GM12878 (cell line): ENCODE data around the gene EMC1. TPM values are rescaled to one million over a fixed set of nuclear protein-coding genes. Genes with fewer than 3 reads are reported as not detected.
"Not testable (repeated sequence)": the region's sequence is repeated elsewhere in the genome, so short reads cannot be mapped to it uniquely, and the experiment has no call there.

ENCODE experiments used
- ATAC-seq: fragments of 200-7000 bp; cut with Tn5 transposase; 3 replicates; pipeline ENCODE4 v1.9.1; 2020; ENCODE audit warnings: mild to moderate bottlenecking, moderate library complexity
- BruUV-seq: library from RNA; stranded (reverse); fragments of 400-500 nt; replicated peaks from 2 replicates; lab custom pipeline; 2021; lab: Mats Ljungman, UMichigan
- CTCF ChIA-PET: fragments of 300-600 bp; sonication (Branson Sonifier 250); formaldehyde crosslinking; extraction: SDS; loops from one replicate; lab custom pipeline; 2021; ENCODE audit warnings: inconsistent platforms; lab: Yijun Ruan, JAX
- POLR2A ChIA-PET: fragments of 350-600 bp; formaldehyde crosslinking; extraction: SDS; loops from one replicate; lab custom pipeline; 2021; ENCODE audit warnings: inconsistent platforms; lab: Charles Lee
- RAD21 ChIA-PET: fragments of 300-600 bp; sonication (Branson Sonifier 250); formaldehyde crosslinking; loops from one replicate; lab custom pipeline; 2023; ENCODE audit warnings: antibody characterized with exemption; ENCODE audit not compliant: unreplicated experiment; lab: Charles Lee
- SMC1A ChIA-PET: fragments of 300-600 bp; sonication (Branson Sonifier 250); formaldehyde crosslinking; loops from one replicate; lab custom pipeline; 2023; ENCODE audit not compliant: unreplicated experiment, uncharacterized antibody; lab: Charles Lee
- DNase-seq: peaks from one replicate; pipeline ENCODE4 v3.0.0-alpha.2; 2011; ENCODE audit warnings: low read depth, low spot score
- FAIRE-seq: peaks from 3 replicates; lab custom pipeline; 2011; peaks lifted over from hg19 to GRCh38; lab: Jason Lieb, UNC
- H2AFZ ChIP-seq: 2 replicates; pipeline ENCODE4 v1.6.0; 2011; ENCODE audit warnings: low read depth, low read length, control low read depth; ENCODE audit not compliant: control insufficient read depth
- H3K27ac ChIP-seq: 2 replicates; pipeline ENCODE4 v1.5.1; 2011; ENCODE audit warnings: control low read depth; ENCODE audit not compliant: control insufficient read depth, insufficient read depth
- H3K27me3 ChIP-seq, 2 experiments: replicated peaks in 1 of 2; 2 replicates each; pipeline versions ENCODE4 v1.6.0 to v1.6.1; 2011; ENCODE audit warnings: low read length in 1 of 2; ENCODE audit not compliant: control insufficient read depth in 2 of 2, insufficient read depth in 2 of 2
- H3K36me3 ChIP-seq, 2 experiments: 2 replicates each; pipeline ENCODE4 v1.5.1; 2011; ENCODE audit warnings: low read length in 1 of 2; ENCODE audit not compliant: control insufficient read depth in 2 of 2, insufficient read depth in 2 of 2
- H3K4me1 ChIP-seq: 2 replicates; pipeline ENCODE4 v1.6.1; 2011; ENCODE audit warnings: mild to moderate bottlenecking, low read length, moderate library complexity, mixed read lengths; ENCODE audit not compliant: control insufficient read depth, insufficient read depth
- H3K4me2 ChIP-seq: 2 replicates; pipeline ENCODE4 v1.6.0; 2011; ENCODE audit warnings: control low read depth; ENCODE audit not compliant: control insufficient read depth, insufficient read depth
- H3K4me3 ChIP-seq: fragments of 200-600 bp; sonication (generic); 2 replicates; pipeline ENCODE4 v1.5.1; 2016
- H3K79me2 ChIP-seq: 2 replicates; pipeline ENCODE4 v1.6.0; 2011; ENCODE audit warnings: low read length; ENCODE audit not compliant: control insufficient read depth, insufficient read depth
- H3K9ac ChIP-seq: 2 replicates; pipeline ENCODE4 v1.8.0; 2011; ENCODE audit warnings: low read length, control low read depth, mixed read lengths; ENCODE audit not compliant: control insufficient read depth, insufficient read depth
- H3K9me3 ChIP-seq: replicated peaks from 3 replicates; pipeline ENCODE4 v1.5.1; 2011; ENCODE audit warnings: mild to moderate bottlenecking, low read length; ENCODE audit not compliant: control insufficient read depth, insufficient read depth
- H4K20me1 ChIP-seq: 2 replicates; pipeline ENCODE4 v1.6.0; 2011; ENCODE audit not compliant: control insufficient read depth, insufficient read depth
- BCLAF1 ChIP-seq: fragments of 450-650 bp; IDR thresholded peaks from 2 replicates; pipeline ENCODE4 v1.6.1; 2017; ENCODE audit warnings: antibody characterized with exemption, mild to moderate bottlenecking, moderate library complexity
- FOXM1 ChIP-seq: IDR thresholded peaks from 2 replicates; pipeline ENCODE4 v1.6.1; 2012; ENCODE audit warnings: low read depth, mild to moderate bottlenecking, inconsistent platforms, low read length, moderate library complexity
- NFYA ChIP-seq: IDR thresholded peaks from 2 replicates; pipeline ENCODE4 v1.6.1; 2011; ENCODE audit warnings: low read depth, mild to moderate bottlenecking, low read length, improper control_type of control experiment, borderline replicate concordance
- RAD21 ChIP-seq: IDR thresholded peaks from 2 replicates; pipeline ENCODE4 v1.6.1; 2011; ENCODE audit warnings: mild to moderate bottlenecking, low read depth, low read length, moderate library complexity; ENCODE audit not compliant: insufficient read depth
- STAT3 ChIP-seq: IDR thresholded peaks from 2 replicates; pipeline ENCODE4 v1.6.1; 2011; ENCODE audit warnings: low read depth, low read length, improper control_type of control experiment
- SUZ12 ChIP-seq: fragments of 200-600 bp; sonication (generic); IDR thresholded peaks from one replicate; pipeline ENCODE4 v1.6.1; 2018; ENCODE audit warnings: antibody characterized with exemption, mild to moderate bottlenecking; ENCODE audit not compliant: unreplicated experiment
- TAF1 ChIP-seq: IDR thresholded peaks from 2 replicates; pipeline ENCODE4 v1.6.1; 2011; ENCODE audit warnings: mild to moderate bottlenecking, low read depth, low read length, borderline replicate concordance
- USF1 ChIP-seq: IDR thresholded peaks from 2 replicates; pipeline ENCODE4 v1.6.1; 2011; ENCODE audit warnings: borderline replicate concordance, low read depth, mild to moderate bottlenecking, moderate library complexity, mixed read lengths, low read length; ENCODE audit not compliant: insufficient read depth; ENCODE audit errors: extremely low read length
- ZNF384 ChIP-seq: IDR thresholded peaks from 2 replicates; pipeline ENCODE4 v1.6.1; 2012; ENCODE audit warnings: low read depth, mild to moderate bottlenecking, low read length, improper control_type of control experiment, borderline replicate concordance
- WGBS: methylation state at CpG from one replicate; pipeline ENCODE4 v1.1.6; 2016; ENCODE audit warnings: low lambda C conversion rate; ENCODE audit not compliant: insufficient replicate concordance, insufficient coverage; ENCODE audit errors: missing lambda C conversion rate; 5-methylcytosine and 5-hydroxymethylcytosine counted together
- in situ Hi-C: fragments of 300-500 bp; cut with MboI; formaldehyde crosslinking; loops from 9 replicates; pipeline ENCODE4 v1.14.3; 2018; ENCODE audit warnings: mixed read lengths
- intact Hi-C: fragments of 100-400 bp; cut with micrococcal nuclease; formaldehyde crosslinking; loops from one replicate; pipeline ENCODE4 v1.14.2; 2022; ENCODE audit not compliant: unreplicated experiment
- polyA plus RNA-seq, 11 experiments: library from polyadenylated mRNA; depleted of rRNA in 4 of 11; unstranded in 6 of 11; stranded (reverse) in 5 of 11; fragments of >200 nt; fragmentation: Nextera tagmentation in 4 of 11; fragmentation: Illumina TruSeq in 1 of 11; extraction: Ambion mirVana in 4 of 11; extraction: Trizol in 1 of 11; gene quantifications; 1 replicate in 1 of 11; 2 replicates in 10 of 11; pipeline versions ENCODE4 v1.2.1 to v1.2.3, GENCODE V29; 2011 to 2016; ENCODE audit warnings: inconsistent platforms in 2 of 11, missing spikeins in 2 of 11, low read depth in 1 of 11
- total RNA-seq, 4 experiments: library from RNA; depleted of rRNA in 3 of 4; stranded (reverse); fragments of >200 nt in 3 of 4; fragmentation: Illumina TruSeq in 1 of 4; extraction: Trizol in 1 of 4; gene quantifications; 2 replicates each; pipeline versions ENCODE4 v1.2.1 to v1.2.3, GENCODE V29; 2013 to 2021

The EMC1 gene
- total and polyA plus RNA-seq, 10 of the 15 experiments (the other 5 are each of a cell fraction or from before 2014, with no cell fraction given): 12.2 to 43.6 (median 20.6) TPM

- Histone ChIP-seq H3K4me1 (no peaks in the 10 kb centered on the region), H3K4me2 (no peak overlapping the region), H2AFZ (no peak overlapping the region), H4K20me1 (no peaks in the 10 kb centered on the region), H3K79me2 (no peaks in the 10 kb centered on the region), H3K4me3 (no peak overlapping the region)
- intact Hi-C loops: no loop called here
- CTCF ChIA-PET: interaction anchor here (0.6 kb wide), 2 partner anchors 312 to 1528 kb away, joined by 3 to 4 read pairs; no protein-coding TSS in a partner anchor
- in situ Hi-C loops: no loop called here
- RAD21 ChIA-PET: interaction anchor here (0.6 kb wide), 1 partner anchor 13 kb away, joined by 3 read pairs; no protein-coding TSS in a partner anchor
- no peak for DNase-seq
- SMC1A ChIA-PET: no interaction called here
- BruUV-seq: no TSS peak
- no peak for TF ChIP-seq SUZ12
- no peak for TF ChIP-seq BCLAF1
- TF ChIP-seq NFYA: no peak
- no peak for TF ChIP-seq FOXM1
- TF ChIP-seq STAT3: no peak
- no peak for TF ChIP-seq TAF1
- no peak for TF ChIP-seq RAD21
- TF ChIP-seq USF1: no peak
- no peak for TF ChIP-seq ZNF384
- TF ChIP-seq, all 136 proteins: peak for 0
- peaks cover 2% of the 10 kb centered on the region; the same call in 1 of the 3 replicates for H3K9me3 ChIP-seq
- POLR2A ChIA-PET: interaction anchor here (0.6 to 0.7 kb wide), 2 partner anchors 549 to 1244 kb away, joined by 3 to 5 read pairs; no protein-coding TSS in a partner anchor
- FAIRE-seq (no peak), ATAC-seq (no peak)
- H3K36me3 ChIP-seq: no peaks in the 10 kb centered on the region
- H3K27ac ChIP-seq: no peak overlapping the region
- no peaks in the 10 kb centered on the region for H3K27me3 ChIP-seq
- no peak overlapping the region for H3K9ac ChIP-seq
Measured at GRCh38 chr1:19272064-19272463, 20.7 kb upstream of the EMC1 start.

- H3K4me1 ChIP-seq, H3K79me2 ChIP-seq, FAIRE-seq, H4K20me1 ChIP-seq, H3K4me2 ChIP-seq, H3K9me3 ChIP-seq, ATAC-seq, H3K36me3 ChIP-seq, intact Hi-C loops, H3K4me3 ChIP-seq, in situ Hi-C loops, DNase-seq, RAD21 ChIA-PET, H3K27me3 ChIP-seq, SMC1A ChIA-PET, BruUV-seq, H2AFZ ChIP-seq, H3K27ac ChIP-seq, H3K9ac ChIP-seq: not testable (repeated sequence)
- POLR2A ChIA-PET: interaction anchor here (0.5 kb wide), 1 partner anchor 435 kb away, joined by 3 read pairs; no protein-coding TSS in a partner anchor
- CTCF ChIA-PET: interaction anchor here (1.0 kb wide), 1 partner anchor 312 kb away, joined by 4 read pairs; no protein-coding TSS in a partner anchor
- 27% methylated on average over 6 of the region's 6 CpGs for WGBS
Measured at GRCh38 chr1:19270343-19270730, 19.0 kb upstream of the EMC1 start.
